Smooth muscle cell of the brain vasculature (primary cell): Measurements from ENCODE around the gene PLEKHG3.

Source experiments
- DNase-seq: peaks from one replicate; pipeline ENCODE4 v3.0.0-alpha.2; 2012; ENCODE audit warnings: low read depth, low spot score

Gene PLEKHG3

DNA sequence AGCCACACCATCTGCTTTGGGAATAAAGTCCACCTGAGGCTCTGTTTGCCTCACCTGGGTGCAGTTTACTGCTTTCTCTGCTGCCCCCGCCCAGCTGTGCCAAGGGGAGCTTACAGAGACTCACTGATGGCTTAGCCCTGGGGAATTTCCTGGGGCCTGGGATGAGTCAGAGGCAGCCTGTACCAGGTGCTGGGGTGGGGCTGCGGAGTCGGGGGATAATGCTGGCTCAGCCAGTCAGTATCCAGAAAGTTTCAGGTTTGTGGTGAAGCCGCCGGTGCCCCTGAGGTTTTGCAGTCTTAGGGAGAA, 22.3 kb downstream of the PLEKHG3 start:
- no peak for DNase-seq

DNA sequence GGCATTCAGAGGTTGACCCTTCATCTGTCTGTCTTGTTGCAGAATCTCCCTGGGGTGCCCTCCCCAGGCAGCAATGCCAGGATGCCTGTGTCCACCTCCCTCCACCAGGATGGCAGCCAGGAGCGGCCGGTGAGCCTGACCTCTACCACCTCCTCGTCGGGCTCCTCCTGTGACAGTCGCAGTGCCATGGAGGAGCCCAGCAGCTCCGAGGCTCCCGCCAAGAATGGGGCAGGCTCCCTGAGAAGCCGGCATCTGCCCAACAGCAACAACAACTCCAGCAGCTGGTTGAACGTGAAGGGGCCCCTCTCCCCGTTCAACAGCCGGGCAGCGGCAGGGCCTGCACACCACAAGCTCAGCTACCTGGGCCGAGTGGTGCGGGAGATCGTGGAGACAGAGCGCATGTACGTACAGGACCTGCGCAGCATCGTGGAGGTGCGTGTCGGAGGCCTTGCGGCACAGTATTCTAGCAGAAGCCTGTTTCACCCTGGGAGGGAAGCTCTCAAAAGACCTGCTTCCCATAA, 23.4 kb downstream of the PLEKHG3 start:
- no peak for DNase-seq

DNA sequence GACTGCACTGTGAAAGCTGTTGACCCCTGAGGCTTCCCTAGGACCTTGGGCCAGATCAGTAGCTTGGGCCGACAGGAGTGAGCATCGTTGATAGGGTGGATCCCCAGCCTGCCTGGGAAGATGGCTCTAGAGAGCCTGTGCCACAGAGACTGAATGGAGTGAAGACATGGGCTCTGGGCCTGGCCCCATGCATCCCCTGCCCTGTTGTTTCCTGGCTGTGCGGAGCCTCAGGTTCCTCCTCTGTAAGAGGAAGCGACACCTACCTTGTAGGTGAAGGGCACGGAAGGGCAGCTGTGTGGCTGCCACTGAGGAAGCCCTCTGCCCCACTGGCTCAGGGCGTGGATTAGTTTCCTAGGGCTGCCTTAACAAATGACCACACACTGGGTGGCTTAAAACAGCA, 23.9 kb downstream of the PLEKHG3 start:
- no peak for DNase-seq

DNA sequence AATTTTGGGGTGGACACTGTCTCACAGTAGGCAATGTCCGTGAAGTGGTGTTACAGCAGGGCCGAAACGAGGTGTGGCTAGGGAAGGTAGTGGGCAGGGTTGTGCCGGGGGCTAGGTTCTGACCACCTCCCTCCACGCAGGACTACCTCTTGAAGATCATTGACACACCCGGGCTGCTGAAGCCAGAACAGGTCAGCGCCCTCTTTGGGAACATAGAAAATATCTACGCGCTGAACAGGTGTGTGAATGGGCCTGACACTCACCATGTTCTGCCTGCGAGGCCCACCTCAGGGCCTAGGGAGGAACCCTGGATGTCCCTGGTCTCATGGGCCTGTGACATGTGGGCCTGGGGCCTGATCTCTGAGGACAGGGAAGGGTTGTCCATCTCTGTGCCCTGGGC, 24.6 kb downstream of the PLEKHG3 start:
- no peak for DNase-seq

DNA sequence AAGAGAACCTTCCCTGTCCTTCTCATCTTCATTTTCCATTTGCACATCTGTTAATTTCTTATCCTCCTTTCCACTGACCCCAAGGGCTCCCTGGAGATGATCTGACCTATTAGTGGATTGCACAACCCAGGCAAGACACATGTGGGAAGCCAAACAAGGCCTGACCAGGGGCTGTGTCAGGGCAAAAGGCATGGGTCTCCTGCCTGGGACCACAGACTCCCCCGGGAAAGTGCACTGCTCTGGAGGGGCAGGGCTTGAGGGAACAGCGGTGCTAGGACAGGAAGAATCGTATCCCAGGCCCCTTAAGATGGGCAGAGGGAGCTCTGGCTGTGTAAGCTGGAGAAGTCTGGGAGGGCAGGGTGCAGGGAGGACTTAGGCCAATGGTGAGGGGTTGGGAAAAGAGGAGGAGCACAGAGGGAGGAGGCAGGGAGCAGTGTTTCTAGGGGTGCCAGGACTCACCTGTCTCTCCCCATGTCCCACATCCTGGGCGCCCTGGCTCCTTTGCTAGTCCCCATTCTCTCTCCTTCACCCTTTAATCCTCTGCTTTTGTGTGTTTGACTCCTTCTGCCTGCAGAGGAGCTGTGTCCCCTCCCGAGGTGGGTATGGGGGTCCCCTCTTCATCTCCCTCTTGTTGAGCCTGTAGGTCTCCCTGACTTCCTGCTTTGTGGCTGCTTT, 25.3 kb downstream of the PLEKHG3 start:
- DNase-seq = no peak

DNA sequence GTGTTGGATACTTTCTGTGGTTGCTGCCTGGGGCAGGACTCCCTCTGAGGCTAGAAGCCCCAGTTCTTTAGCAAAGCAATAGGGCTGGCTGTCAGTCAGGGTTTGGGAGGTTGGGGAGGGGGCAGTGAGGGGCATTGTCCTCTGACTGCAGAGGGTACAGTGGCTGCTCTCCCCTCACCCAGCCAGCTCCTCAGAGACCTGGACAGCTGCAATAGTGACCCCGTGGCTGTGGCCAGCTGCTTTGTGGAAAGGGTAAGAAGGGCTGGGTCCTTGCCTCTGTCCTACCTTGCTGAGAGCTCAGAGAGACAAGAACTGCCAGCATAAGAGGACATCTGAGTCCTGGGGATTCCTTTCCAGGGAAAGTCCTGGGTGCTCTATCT, 25.8 kb downstream of the PLEKHG3 start:
- DNase-seq = no peak

DNA sequence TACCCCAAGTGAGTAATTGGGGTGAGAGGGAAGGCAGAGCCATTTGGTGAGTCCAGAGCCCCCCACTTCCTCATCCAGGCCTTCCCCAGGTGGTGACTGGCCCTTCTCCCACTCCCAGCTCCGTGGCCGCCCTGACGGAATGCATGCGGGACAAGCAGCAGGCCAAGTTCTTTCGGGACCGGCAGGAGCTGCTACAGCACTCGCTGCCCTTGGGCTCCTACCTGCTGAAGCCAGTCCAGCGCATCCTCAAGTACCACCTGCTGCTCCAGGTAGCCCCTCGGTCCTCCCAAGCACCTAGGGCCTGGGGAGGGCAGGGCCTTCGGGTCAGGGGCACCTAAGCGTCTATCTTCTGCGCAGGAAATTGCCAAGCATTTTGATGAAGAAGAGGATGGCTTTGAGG, 26.5 kb downstream of the PLEKHG3 start:
- DNase-seq = no peak

DNA sequence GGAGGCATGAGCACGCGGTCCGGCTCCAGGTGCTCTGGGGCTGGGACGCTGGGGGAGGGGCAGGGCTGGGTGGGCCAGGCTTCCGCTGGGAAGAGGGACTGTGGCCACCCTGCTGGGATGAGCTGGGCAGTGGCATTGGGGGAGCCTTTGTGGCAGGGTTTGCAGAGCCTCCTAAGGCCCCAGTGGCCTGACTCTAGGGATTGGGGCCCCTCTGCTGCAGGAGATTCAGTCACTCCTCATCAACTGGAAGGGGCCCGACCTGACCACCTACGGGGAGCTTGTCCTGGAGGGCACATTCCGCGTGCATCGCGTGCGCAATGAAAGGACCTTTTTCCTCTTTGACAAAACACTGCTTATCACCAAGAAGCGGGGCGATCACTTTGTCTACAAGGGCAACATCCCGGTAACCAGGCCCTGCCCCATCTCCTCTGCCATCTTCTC, 26.9 kb downstream of the PLEKHG3 start:
- DNase-seq = no peak

DNA sequence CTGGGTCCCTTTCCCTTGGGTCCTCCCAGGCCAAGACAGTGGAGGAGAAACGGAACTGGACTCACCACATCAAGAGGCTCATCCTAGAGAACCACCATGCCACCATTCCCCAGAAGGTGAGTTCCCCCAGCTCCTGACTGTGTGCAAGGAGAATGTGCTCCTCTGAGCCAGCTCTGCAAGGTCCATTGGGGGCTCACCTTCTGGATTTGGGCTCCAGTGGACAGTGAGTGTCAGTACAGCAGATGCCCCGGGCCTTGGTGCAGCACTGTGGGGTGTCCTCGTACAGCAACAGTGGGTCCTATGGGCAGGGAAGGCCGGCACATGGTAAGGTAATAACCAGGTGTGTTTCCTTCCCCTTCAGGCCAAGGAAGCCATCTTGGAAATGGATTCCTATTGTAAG, 27.8 kb downstream of the PLEKHG3 start:
- no peak for DNase-seq

DNA sequence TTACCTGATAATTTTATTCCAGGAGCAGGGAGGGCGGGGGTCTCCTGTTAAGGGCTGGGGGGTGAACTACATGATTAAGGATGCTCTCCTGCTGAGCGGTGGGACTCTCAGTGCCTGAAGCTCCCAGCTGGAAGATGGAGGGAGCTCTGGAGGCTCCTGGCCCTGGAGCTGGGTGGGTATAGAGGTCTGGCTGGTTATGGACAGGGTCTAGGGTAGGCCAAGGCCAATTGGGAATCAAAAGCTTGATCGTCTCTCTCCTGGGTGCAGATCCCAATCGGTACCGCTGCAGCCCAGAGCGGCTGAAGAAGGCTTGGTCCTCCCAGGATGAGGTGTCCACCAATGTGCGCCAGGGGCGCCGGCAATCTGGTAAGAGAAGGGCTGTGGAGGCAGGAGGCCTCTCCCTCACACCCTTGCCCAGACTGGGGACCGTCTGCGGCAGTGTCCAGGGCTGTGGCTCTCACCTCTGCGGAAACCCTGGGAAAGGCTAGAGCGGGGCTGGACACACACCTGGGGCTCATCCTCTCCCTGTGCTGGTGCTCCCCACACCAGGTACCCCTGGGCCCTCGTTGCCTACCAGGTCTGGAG, 28.4 kb downstream of the PLEKHG3 start:
- no peak for DNase-seq

DNA sequence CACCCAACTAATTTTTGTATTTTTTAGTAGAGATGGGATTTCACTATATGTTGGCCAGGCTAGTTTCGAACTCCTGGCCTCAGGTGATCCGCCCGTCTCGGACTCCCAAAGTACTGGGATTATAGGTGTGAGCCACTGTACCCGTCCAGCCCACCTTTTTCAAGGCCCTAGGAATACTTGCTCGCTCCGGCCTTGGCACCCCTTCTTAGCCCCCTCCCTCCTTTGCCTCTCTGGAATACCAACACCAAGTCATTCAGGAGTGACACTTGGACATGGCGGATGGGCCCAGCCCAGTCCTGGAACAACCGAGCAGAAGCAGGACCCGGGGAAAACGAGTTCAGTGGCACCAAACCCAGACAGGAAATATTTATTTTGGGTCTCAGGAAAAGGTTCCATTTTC, 29.1 kb downstream of the PLEKHG3 start:
- DNase-seq = no peak

DNA sequence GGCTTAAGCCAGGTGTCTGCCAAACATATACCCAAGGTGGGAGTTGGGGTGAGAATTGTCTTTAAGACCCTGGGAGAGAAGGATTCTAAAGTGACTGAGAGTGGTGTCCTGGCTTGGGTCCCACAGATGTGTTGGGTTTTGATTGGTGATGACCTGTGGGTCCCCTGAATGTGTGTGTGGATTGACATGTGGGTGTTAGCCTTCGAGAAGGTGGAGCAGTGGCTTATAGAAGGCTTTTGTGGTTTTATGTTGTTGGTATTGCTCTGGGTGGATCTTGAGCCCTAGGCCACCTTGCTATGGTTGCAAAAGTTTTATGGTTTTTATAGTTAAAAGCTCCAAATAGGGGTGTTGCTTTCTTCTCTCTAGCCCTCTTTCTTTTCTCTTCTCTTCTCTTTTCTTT, 29.7 kb downstream of the PLEKHG3 start:
- DNase-seq = no peak

DNA sequence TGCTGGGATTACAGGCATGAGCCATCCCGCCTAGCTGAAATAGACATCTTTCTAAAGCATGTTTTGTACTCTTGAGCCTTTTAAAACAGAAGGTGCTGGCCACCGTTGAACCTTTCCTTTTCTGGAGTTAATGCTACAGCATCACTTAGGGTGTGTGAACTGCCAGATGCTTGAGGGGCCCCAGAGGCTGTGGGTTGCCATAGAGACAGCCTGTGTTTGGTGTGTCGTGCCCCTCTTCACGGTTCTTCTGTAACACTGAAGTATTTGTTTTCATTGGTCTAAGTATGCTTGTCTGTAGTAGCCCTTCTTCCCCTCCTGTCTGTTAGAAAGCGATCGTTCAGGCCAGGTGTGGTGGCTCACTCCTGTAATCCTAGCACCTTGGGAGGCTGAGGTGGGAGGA, 30.8 kb downstream of the PLEKHG3 start:
- no peak for DNase-seq

DNA sequence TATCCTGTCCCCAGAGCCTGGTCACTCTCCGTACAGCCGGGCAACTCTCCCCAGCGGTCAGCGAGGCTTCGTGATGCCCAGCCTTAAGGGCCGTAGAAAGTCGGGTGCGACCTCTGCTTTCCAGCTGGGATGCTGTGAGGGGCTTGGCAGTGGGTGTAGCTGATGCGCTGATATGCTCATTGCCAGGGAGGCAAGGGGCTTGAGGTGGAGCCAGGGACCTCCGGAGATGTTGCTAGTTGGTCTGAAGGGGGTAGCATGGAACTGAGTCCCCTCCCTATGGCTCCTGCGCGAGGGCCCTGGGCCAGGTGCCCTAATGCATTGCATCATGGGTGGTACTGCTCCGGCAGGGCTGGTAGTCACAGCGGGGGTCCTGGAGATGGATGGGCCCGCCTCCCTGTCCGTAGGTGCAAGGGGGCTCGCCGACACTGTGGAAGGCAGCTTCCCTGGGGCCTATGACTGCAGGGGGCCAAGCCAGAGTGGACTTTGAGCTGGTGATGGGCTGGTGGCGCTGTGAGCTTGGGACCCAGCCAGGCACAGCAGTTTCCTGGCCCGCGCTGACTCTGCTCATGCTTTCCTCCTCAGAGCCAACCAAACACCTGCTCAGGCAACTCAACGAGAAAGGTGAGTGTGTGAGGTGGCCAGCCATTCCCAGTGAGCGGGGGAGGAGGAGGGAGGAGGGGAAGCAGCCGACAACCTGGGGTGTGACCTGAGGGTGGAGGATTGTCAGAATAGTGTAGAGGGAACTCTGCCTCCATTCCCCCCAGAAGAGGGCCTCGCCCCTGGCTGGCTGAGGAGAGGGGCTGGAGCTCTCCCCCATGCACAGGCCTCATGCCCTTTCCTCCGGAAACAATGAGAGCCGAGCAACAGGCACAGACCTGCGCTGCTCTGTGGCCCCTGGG, 32.3 kb downstream of the PLEKHG3 start:
- no peak for DNase-seq

DNA sequence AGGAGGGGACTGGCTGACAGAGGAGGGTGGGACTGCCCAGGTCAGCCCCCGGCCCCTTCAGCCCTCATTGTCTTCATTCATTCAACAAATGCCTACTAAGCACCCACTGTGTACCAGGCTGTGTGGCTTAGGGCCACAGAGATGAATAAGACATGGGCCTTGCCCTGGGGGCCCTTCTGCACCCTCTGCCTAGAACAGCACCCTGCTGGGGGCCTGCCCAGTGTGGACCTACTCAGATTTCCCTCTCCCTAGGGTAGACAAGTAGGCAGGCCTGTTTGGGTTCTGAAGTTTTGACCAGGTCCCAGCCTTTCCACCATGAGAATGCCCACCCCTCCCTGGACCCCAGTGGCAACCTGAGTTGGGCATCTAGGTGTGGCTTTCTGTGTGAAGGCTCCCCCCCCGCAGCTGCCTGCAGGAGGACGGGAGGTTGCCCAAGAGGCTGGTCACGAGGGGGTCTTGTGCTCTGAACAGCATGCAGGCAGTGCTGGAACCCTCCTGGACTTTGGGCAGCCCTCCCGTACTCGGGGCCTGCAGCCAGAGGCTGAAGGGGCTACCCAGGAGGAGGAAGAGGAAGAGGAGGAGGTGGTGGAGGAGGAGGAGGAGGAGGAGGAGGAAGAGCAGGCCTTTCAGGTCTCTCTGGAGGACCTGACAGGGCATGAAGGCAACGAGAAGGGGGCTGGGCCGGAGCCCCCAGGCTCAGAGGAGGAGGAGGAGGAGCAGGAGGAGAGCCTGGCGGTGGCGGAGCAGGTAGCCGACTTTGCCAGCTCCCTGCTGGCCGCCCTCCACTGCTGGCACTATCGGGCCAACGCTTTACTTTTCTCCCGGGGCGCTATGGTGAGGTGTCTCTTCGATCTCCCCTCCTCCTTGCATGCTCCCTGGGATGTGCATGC, 33.4 kb downstream of the PLEKHG3 start:
- no peak for DNase-seq

DNA sequence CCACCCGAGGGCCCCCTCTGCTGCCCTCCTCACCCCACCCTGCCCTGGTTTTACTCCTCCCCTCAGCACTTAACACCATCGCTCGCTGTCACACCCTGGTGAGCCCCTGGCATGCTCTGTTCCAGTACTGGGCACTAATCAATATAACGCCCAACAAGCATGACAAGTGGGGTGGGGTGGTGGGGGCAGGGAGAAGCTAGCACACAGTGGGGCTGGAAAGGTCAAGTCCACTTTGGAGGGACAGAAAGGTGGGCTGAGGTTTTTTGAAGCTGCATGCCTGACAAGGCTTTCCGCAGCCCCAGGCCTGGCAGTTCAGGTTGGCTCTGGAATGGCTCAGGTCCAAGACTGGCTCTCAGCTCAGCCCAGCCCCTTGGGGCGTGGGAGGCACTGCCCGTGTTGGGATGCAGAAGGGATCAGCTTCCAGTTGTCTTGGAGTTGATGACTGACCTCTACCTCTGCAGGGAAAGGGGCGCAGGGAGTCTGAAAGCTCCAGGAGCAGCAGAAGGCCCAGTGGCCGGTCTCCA, 34.1 kb downstream of the PLEKHG3 start:
- DNase-seq = no peak

DNA sequence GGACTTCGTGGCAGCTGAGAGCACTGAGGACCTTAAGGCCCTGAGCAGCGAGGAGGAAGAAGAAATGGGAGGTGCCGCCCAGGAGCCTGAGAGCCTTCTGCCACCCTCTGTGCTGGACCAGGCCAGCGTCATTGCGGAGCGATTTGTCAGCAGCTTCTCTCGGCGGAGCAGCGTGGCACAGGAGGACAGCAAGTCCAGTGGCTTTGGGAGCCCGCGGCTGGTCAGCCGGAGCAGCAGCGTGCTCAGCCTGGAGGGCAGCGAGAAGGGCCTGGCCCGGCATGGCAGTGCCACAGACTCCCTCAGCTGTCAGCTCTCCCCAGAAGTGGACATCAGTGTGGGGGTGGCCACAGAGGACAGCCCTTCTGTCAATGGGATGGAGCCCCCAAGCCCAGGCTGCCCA, 37.0 kb downstream of the PLEKHG3 start:
- DNase-seq = no peak

DNA sequence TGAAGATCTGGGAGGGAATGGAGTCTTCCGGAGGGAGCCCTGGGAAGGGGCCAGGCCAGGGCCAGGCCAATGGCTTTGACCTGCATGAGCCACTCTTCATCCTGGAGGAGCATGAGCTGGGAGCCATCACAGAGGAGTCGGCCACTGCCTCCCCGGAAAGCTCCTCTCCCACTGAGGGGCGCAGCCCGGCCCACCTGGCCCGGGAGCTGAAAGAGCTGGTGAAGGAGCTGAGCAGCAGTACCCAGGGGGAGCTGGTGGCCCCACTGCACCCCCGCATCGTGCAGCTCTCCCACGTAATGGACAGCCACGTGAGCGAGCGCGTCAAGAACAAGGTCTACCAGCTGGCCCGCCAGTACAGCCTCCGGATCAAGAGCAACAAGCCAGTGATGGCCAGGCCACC, 37.7 kb downstream of the PLEKHG3 start:
- no peak for DNase-seq

DNA sequence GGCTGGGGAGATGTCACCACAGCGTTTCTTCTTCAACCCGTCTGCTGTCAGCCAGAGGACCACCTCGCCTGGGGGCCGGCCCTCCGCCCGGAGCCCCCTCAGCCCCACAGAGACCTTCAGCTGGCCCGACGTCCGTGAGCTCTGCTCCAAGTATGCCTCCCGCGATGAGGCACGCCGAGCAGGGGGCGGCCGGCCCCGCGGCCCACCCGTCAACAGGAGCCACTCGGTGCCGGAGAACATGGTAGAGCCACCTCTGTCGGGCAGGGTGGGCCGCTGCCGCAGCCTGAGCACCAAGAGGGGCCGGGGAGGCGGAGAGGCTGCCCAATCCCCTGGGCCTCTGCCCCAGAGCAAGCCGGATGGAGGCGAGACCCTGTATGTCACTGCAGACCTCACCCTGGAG, 38.8 kb downstream of the PLEKHG3 start:
- no peak for DNase-seq

DNA sequence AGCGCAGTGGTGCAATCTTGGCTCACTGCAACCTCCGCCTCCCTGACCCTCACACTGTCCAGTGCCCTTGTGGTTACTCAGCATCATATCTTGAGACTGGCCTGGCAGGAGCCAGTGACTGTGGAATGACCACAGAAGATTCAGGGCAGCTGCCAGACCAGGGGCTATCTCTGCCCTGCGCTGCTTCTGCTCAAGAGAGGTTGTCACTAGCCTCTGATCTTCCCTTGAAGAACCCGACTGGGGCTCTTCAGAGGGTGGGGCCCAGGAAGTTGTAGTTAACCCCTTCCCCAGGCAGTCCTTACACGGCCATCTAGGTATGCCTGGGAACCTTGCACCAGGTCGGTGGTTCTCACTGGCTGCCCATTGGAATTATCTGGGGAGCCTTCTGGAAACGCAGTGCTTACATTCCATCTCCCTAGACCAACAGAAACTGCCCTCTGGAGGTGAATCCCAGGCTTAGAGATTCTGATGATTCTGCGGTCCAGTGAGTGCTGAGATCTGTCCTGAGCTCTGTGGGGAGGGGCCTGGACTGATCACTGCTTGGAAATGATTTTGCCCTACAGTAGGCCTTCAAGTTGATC, 41.4 kb downstream of the PLEKHG3 start:
- DNase-seq = no peak
